IMR-90 (cell line): ENCODE measurements around the gene IFITM10. TPM values are rescaled to one million over a fixed set of nuclear protein-coding genes. Genes with fewer than 3 reads are reported as not detected.

Experiments used
- ATAC-seq: fragments of 200-7000 bp; cut with Tn5 transposase; 2 replicates; pipeline ENCODE4 v1.9.1; 2020; ENCODE audit warnings: low read depth, mild to moderate bottlenecking, moderate library complexity
- BruUV-seq: library from RNA; stranded (reverse); fragments of 400-500 nt; replicated peaks from 2 replicates; lab custom pipeline; 2021; lab: Mats Ljungman, UMichigan
- CTCF ChIA-PET: fragments of 300-600 bp; formaldehyde crosslinking; extraction: SDS; loops from one replicate; lab custom pipeline; 2021; ENCODE audit warnings: antibody characterized with exemption; lab: Yijun Ruan, JAX
- POLR2A ChIA-PET: fragments of 300-600 bp; sonication (Branson Sonifier 250); formaldehyde crosslinking; loops from one replicate; lab custom pipeline; 2022; ENCODE audit warnings: antibody characterized with exemption; ENCODE audit not compliant: unreplicated experiment; lab: Charles Lee
- DNase-seq: peaks from one replicate; pipeline ENCODE4 v3.0.0; 2013
- H2AFZ ChIP-seq: replicated peaks from 2 replicates; pipeline ENCODE3; 2013; ENCODE audit warnings: low read length, mild to moderate bottlenecking; ENCODE audit not compliant: poor library complexity
- H2AK5ac ChIP-seq: 2 replicates; pipeline ENCODE4 v1.6.1; 2013; ENCODE audit warnings: low read depth, low read length, inconsistent platforms
- H2AK9ac ChIP-seq: replicated peaks from 2 replicates; pipeline ENCODE3; 2013; ENCODE audit warnings: mild to moderate bottlenecking, low read depth, low read length, moderate library complexity; ENCODE audit not compliant: poor library complexity
- H2BK120ac ChIP-seq: 2 replicates; pipeline ENCODE4 v1.6.1; 2013; ENCODE audit warnings: low read depth, low read length, inconsistent platforms
- H2BK15ac ChIP-seq: 3 replicates; pipeline ENCODE4 v1.6.1; 2013; ENCODE audit warnings: low read depth, low read length, inconsistent platforms
- H2BK20ac ChIP-seq: 2 replicates; pipeline ENCODE4 v1.6.1; 2013; ENCODE audit warnings: low read depth, mild to moderate bottlenecking, inconsistent platforms, low read length, moderate library complexity
- H2BK5ac ChIP-seq: 2 replicates; pipeline ENCODE4 v1.6.1; 2013; ENCODE audit warnings: mild to moderate bottlenecking, low read depth, low read length, inconsistent platforms; ENCODE audit not compliant: poor library complexity, severe bottlenecking
- H3K14ac ChIP-seq: replicated peaks from 2 replicates; pipeline ENCODE4 v1.6.1; 2013; ENCODE audit warnings: low read depth, low read length, inconsistent platforms
- H3K18ac ChIP-seq: 2 replicates; pipeline ENCODE4 v1.6.1; 2013; ENCODE audit warnings: low read depth, low read length, control low read depth
- H3K23ac ChIP-seq: 2 replicates; pipeline ENCODE4 v1.6.1; 2013; ENCODE audit warnings: low read depth, low read length, inconsistent platforms
- H3K27ac ChIP-seq: 2 replicates; pipeline ENCODE4 v1.5.1; 2013; ENCODE audit warnings: mild to moderate bottlenecking, control low read depth, low read length; ENCODE audit not compliant: insufficient read depth
- H3K27me3 ChIP-seq: 2 replicates; pipeline ENCODE4 v1.6.1; 2013; ENCODE audit warnings: low read length; ENCODE audit not compliant: control insufficient read depth, insufficient read depth
- H3K36me3 ChIP-seq: 2 replicates; pipeline ENCODE4 v1.6.1; 2013; ENCODE audit warnings: low read length, mixed read lengths; ENCODE audit not compliant: control insufficient read depth, insufficient read depth
- H3K4ac ChIP-seq: 2 replicates; pipeline ENCODE4 v1.6.1; 2013; ENCODE audit warnings: low read depth, low read length, inconsistent platforms
- H3K4me1 ChIP-seq: 2 replicates; pipeline ENCODE4 v1.6.1; 2013; ENCODE audit warnings: low read length, mixed read lengths; ENCODE audit not compliant: control insufficient read depth, insufficient read depth
- H3K4me2 ChIP-seq: 2 replicates; pipeline ENCODE4 v1.6.1; 2013; ENCODE audit warnings: low read depth, mild to moderate bottlenecking, control low read depth, low read length, moderate library complexity
- H3K4me3 ChIP-seq: 2 replicates; pipeline ENCODE4 v1.5.1; 2013; ENCODE audit warnings: low read depth, mild to moderate bottlenecking, control low read depth, low read length, moderate library complexity; ENCODE audit not compliant: insufficient read depth
- H3K56ac ChIP-seq: 2 replicates; pipeline ENCODE4 v1.6.1; 2013; ENCODE audit warnings: low read length, inconsistent platforms; ENCODE audit not compliant: insufficient read depth; ENCODE audit errors: extremely low read depth
- H3K79me1 ChIP-seq, 2 experiments: 2 replicates each; pipeline ENCODE4 v1.6.1; 2013; ENCODE audit warnings: low read length in 2 of 2, inconsistent platforms in 1 of 2, low read depth in 1 of 2
- H3K9ac ChIP-seq: 2 replicates; pipeline ENCODE4 v1.6.1; 2013; ENCODE audit warnings: low read depth, low read length, control low read depth
- H3K9me1 ChIP-seq: 2 replicates; pipeline ENCODE4 v1.6.1; 2013; ENCODE audit warnings: low read length, inconsistent platforms; ENCODE audit not compliant: insufficient read depth
- H3K9me3 ChIP-seq: 2 replicates; pipeline ENCODE4 v1.6.1; 2013; ENCODE audit warnings: low read length; ENCODE audit not compliant: control insufficient read depth, insufficient read depth
- H4K20me1 ChIP-seq: 2 replicates; pipeline ENCODE4 v1.6.1; 2013; ENCODE audit warnings: low read length, inconsistent platforms; ENCODE audit not compliant: insufficient read depth
- H4K5ac ChIP-seq: 2 replicates; pipeline ENCODE4 v1.6.1; 2013; ENCODE audit warnings: mild to moderate bottlenecking, low read depth, low read length, control low read depth
- H4K8ac ChIP-seq, 2 experiments: 2 replicates each; pipeline ENCODE4 v1.6.1; 2013; ENCODE audit warnings: low read depth in 2 of 2, low read length in 2 of 2, control low read depth in 1 of 2, inconsistent platforms in 1 of 2
- H4K91ac ChIP-seq: 2 replicates; pipeline ENCODE4 v1.6.1; 2013; ENCODE audit warnings: low read depth, low read length, inconsistent platforms; ENCODE audit not compliant: insufficient read depth
- CEBPB ChIP-seq: IDR thresholded peaks from 2 replicates; pipeline ENCODE4 v1.6.1; 2012; ENCODE audit warnings: low read depth, low read length, improper control_type of control experiment
- CHD1 ChIP-seq: IDR thresholded peaks from 2 replicates; pipeline ENCODE4 v1.6.1; 2012; ENCODE audit warnings: low read depth, low read length, improper control_type of control experiment
- ELK1 ChIP-seq: fragments of 150-350 bp; IDR thresholded peaks from 2 replicates; pipeline ENCODE4 v1.6.1; 2016; ENCODE audit warnings: low read depth, mild to moderate bottlenecking, low read length, moderate library complexity, borderline replicate concordance
- FOS ChIP-seq: fragments of 150-350 bp; IDR thresholded peaks from 2 replicates; pipeline ENCODE4 v1.6.1; 2016; ENCODE audit warnings: low read depth, low read length
- MAFK ChIP-seq: IDR thresholded peaks from 2 replicates; pipeline ENCODE4 v1.6.1; 2012; ENCODE audit warnings: low read depth, low read length, improper control_type of control experiment
- POLR2A ChIP-seq: IDR thresholded peaks from 2 replicates; pipeline ENCODE4 v1.6.1; 2012; ENCODE audit warnings: mild to moderate bottlenecking, low read depth, low read length
- RAD21 ChIP-seq: IDR thresholded peaks from 2 replicates; pipeline ENCODE4 v1.6.1; 2012; ENCODE audit warnings: low read length, improper control_type of control experiment
- RCOR1 ChIP-seq: IDR thresholded peaks from 2 replicates; pipeline ENCODE4 v1.6.1; 2012; ENCODE audit warnings: mild to moderate bottlenecking, low read length, improper control_type of control experiment; ENCODE audit not compliant: insufficient replicate concordance
- RFX5 ChIP-seq: IDR thresholded peaks from 2 replicates; pipeline ENCODE4 v1.8.0; 2012; ENCODE audit warnings: low read depth, mild to moderate bottlenecking, low read length, moderate library complexity
- SMC3 ChIP-seq: fragments of 150-350 bp; IDR thresholded peaks from 2 replicates; pipeline ENCODE4 v1.6.1; 2016; ENCODE audit warnings: low read depth, mild to moderate bottlenecking, antibody characterized with exemption, low read length, moderate library complexity
- USF2 ChIP-seq: fragments of 150-350 bp; IDR thresholded peaks from 2 replicates; pipeline ENCODE4 v1.6.1; 2017; ENCODE audit warnings: mild to moderate bottlenecking, antibody characterized with exemption, low read length, low read depth
- WGBS, 2 experiments: methylation state at CpG; one replicate each; pipeline versions ENCODE4 v1.1.5 to v1.1.7; 2013; ENCODE audit warnings: missing lambda C conversion rate in 2 of 2; ENCODE audit not compliant: insufficient read length in 1 of 2; ENCODE audit errors: extremely low coverage in 2 of 2; 5-methylcytosine and 5-hydroxymethylcytosine counted together
- dilution Hi-C: fragments of 300-500 bp; cut with HindIII; formaldehyde crosslinking; loops from one replicate; pipeline ENCODE4 v1.14.3; 2018; ENCODE audit warnings: low sequenced_read_pairs; ENCODE audit not compliant: unreplicated experiment
- in situ Hi-C: fragments of 300-500 bp; cut with MboI; formaldehyde crosslinking; loops from 3 replicates; pipeline ENCODE4 v1.14.3; 2019; ENCODE audit warnings: low sequenced_read_pairs, inconsistent platforms, mixed read lengths
- intact Hi-C: fragments of 100-400 bp; cut with micrococcal nuclease; formaldehyde crosslinking; loops from 2 replicates; pipeline ENCODE4 v1.10.0; 2022
- polyA plus RNA-seq, 3 experiments: library from polyadenylated mRNA; depleted of rRNA; stranded (reverse); fragments of >200 nt; gene quantifications; 2 replicates each; pipeline ENCODE4 v1.2.3, GENCODE V29; 2012; ENCODE audit warnings: low replicate concordance in 1 of 3
- total RNA-seq: library from RNA; depleted of rRNA; stranded (reverse); fragments of >200 nt; gene quantifications from 2 replicates; pipeline ENCODE4 v1.2.3, GENCODE V29; 2012

Gene IFITM10
- total and polyA plus RNA-seq, 2 of the 4 experiments (the other 2 are of a cell fraction): 0.15 to 0.18 TPM

- Histone ChIP-seq H3K9me3 (no peaks in the 10 kb centered on the region), H4K8ac (no peak overlapping the region), H3K27ac (no peak overlapping the region), H3K36me3 (no peaks in the 10 kb centered on the region), H2AK9ac (no peak overlapping the region), H3K9ac (no peak overlapping the region), H3K4me3 (no peak overlapping the region), H2BK20ac (no peak overlapping the region), H4K20me1 (peaks cover 11% of the 10 kb centered on the region), H2AFZ (no peak overlapping the region), H3K18ac (no peak overlapping the region), H3K14ac (no peak overlapping the region), H3K4me1 (peaks cover 8% of the 10 kb centered on the region; the same call in 1 of the 2 replicates), H2BK15ac (no peak overlapping the region), H3K9me1 (0 out of 2 replicates have a peak, but pooled peaks cover 4% of the 10 kb centered on the region), H3K4ac (no peak overlapping the region), H2BK5ac (no peak overlapping the region), H3K27me3 (peaks cover 15% of the 10 kb centered on the region; the same call in 1 of the 2 replicates), H2BK120ac (no peak overlapping the region), H3K4me2 (no peak overlapping the region), H4K91ac (no peak overlapping the region), H3K79me1 (no peaks in the 10 kb centered on the region), H4K5ac (no peak overlapping the region), H2AK5ac (no peak overlapping the region), H3K56ac (no peak overlapping the region), H3K23ac (no peak overlapping the region)
- intact Hi-C loops: no loop called here
- in situ Hi-C loops: no loop called here
- no peak for ATAC-seq
- no TSS peak for BruUV-seq
- TF ChIP-seq SMC3 (no peak), RFX5 (no peak), USF2 (no peak), POLR2A (no peak), RAD21 (no peak), MAFK (no peak), FOS (no peak), RCOR1 (no peak), CHD1 (no peak), ELK1 (no peak), CEBPB (no peak)
- dilution Hi-C loops: no loop called here
- WGBS, 2 experiments: 83% methylated on average over 6 of the region's 21 CpGs; no CpG with 5 or more reads in 1 of the 2 experiments
- ChIA-PET CTCF (no interaction called here), POLR2A (interaction anchor here (0.6 kb wide), 1 partner anchor 616 kb away, joined by 3 read pairs; no protein-coding TSS in a partner anchor)
- DNase-seq: no peak
These were observed 3.2 kb downstream of the IFITM10 start for GRCh38 chr11:1746956-1747752.
